NCI-H2029 (cell line): ENCODE measurements around the gene SPHK2.
A peak's percentile ranks its signal among the peaks of the same experiment; 100 is the strongest.

Experiments used
- DNase-seq: peaks from one replicate; lab custom pipeline; 2025; lab: John Stamatoyannopoulos, UW

The SPHK2 gene

GRCh38 chr19:48606463-48607358, 12.6 kb upstream of the SPHK2 start, which contains the start of gene SPACA4:
Gene SPACA4 (plus strand): TSS chr19:48606742. CDS start chr19:48606979, 237 bp downstream.
- DNase-seq: no peak

DNA sequence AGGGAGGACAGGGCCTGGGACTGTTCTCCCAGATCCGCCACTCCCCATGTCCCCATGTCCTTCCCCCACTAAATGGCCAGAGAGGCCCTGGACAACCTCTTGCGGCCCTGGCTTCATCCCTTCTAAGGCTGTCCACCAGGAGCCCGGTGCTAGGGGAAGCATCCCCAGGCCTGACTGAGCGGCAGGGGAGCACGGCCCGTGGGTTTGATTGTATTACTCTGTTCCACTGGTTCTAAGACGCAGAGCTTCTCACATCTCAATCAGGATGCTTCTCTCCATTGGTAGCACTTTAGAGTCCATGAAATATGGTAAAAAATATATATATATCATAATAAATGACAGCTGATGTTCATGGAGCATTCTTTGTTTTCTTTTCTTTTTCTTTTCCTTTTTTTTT, 11.9 kb upstream of the SPHK2 start:
- no peak for DNase-seq

DNA sequence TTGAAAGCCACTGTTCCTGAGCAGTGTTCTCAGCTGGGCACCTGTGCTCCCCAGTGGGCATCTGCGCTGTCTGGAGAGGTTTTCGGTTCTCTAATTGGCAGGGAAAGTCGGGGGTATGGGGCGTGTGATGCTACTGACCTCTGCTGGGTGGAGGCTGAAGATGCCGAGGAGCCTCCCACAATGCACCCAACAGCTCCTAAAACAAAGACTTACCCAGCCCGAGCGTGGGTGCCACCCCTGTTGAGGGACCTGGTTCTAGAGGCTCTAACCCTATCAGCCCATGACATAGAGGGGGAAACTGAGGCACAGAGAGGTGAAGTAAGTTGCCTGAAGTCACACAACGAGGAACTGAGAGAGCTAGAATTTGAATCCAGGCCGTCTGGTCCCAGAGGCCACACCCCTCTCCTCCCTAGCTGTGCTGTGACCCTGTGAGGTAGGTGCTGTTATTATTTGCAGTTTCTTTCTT, 10.5 kb upstream of the SPHK2 start:
- peak; percentile 31 for DNase-seq

DNA sequence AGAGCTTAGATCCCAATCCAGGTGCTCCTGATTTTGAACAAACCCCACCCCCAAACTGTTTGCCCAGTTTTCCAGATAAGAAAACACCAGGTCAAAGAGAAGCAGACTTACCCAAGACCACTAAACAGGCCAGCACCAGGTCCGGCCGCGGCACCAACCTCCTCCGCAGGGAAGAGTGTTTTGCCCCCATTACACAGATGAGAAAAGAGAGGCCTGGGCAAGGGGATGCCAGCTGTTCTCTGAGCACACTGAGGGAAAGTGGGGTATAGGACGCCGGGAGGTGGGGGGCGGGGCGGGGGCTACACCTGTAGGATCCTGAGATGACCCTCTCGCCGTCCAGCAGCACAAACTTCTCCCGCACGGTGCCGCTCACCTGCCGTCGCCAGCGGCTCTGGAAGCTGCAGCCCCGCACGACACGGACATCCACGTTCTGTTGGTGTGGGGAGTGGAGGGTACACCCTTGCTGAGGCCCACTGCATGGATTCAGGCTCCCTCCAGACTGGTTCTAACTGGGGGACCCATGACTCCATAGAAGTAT, 9.7 kb upstream of the SPHK2 start:
- DNase-seq: no peak

DNA sequence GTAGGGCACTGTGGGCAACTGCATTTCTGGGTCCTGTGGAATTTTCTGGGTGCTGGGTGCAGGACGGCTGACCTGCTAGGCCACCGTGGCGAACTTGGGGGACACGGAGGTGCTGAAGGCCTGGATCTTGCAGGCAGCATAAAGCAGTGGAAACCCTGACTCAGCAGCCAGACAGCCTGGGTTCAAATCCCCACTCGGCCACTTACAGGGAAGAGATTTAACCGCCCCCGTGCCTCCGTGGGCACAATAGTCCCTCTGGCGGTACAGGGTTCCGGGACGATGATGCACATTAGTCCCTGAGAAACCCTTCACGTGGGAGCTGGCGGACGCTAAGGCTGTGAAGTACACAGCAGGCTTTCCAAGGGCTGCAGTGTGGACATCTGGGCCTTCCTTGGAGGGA, 7.4 kb upstream of the SPHK2 start:
- no peak for DNase-seq

DNA sequence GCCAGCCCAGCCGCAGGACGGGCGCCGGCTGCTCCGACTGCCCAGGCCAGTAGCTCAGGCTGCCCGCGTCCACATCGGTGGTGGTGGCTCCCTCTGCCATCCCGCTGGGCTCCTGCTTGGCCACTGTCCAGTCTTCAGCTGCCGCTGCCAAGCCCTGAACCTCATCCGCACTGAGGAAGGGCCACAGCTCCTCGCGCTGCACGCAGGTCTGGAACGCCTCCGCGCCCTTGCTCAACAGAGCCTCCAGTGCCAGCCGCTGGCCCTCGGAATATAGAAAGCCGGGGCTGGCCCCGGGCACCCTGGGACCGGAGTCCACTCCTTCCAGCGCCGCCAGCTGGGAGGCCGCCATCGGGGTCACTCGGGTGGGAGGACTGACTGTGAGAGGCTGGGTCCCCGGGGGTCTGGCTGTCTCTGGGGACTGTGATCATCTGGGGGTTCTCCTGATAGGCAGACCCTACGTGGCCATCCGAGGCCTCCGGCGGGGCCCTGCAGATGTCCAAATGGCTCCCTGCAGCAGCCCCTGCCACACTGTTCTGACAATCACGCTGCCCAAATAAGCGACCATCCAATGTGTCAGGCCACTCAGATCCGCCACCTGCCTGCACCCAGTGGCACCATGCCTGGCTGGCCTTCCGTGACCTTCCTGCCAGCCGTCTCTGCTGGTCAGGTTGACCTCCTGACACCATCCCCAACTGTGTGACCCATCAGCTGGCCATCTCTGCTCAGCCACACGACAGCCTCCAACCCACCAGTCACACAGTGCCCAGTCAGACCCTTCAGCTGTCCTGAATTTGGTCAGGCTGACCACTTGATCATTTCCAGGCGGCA, 6.1 kb upstream of the SPHK2 start:
- no peak for DNase-seq

DNA sequence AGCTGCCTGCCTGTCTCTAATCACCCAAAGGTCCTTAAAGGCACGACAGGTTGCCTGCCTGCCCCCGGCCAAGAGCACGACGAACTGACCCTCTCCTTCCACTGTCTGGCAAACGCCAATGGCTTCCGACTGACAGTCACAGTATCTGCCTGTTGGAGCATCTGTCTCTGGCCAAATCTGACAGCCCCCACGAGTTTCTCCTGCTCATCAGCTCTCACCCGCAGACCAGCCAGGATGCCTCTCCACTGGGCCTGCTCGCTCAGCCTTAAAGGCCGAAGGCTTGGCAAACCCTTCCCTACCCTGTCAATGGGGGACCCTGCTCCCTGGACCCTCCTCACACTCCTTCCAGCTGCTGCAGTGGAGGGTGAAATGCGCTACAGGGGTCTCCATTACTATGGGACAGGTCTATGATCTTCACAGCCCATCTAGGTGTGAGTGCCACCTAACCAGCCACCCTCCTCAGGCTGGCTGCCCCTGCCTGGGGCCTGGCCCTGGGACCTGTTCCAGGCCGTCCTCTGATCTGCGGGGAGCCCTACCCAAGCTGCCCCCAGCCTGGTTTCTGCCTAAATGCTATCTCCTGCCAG, 5.4 kb upstream of the SPHK2 start:
- DNase-seq: no peak

GRCh38 chr19:48614436-48615230, 4.7 kb upstream of the SPHK2 start, which contains the start of gene FAM83E:
Gene FAM83E (minus strand): TSS chr19:48615076. CDS start chr19:48613372, 1,704 bp downstream.
- DNase-seq: peak; percentile 88

- DNase-seq: no peak
These were observed 3.9 kb upstream of the SPHK2 start for GRCh38 chr19:48615231-48616040.

- DNase-seq: no peak
These were observed 3.3 kb upstream of the SPHK2 start for GRCh38 chr19:48616041-48616436.

DNA sequence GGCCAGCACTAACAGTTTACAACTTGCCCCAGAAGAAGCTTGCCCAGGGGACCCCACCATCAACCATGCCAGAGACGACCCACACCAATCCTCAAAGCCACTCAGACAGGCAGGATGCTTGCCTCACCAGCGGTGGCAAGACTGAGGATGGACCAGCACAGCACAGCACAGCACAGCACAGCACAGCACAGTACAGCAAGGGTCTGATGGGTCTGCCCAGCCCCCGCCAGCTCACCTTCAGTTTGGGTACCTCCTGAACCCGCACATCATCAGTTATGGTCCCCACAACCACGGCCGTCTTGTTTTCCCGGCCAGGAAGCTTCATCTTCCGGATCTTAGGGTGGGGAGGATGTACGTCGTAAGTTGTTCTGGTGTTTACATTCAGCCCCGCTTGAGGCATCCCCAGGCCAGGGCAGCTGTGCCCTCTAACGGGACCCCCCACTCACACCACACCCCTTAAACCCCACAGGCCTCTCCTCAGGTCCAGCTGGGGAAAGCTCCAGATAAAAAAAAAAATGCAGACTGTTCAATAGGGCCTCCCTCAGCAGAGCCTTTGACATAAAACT, 2.7 kb upstream of the SPHK2 start:
- DNase-seq: no peak

- DNase-seq: no peak
These were observed 2.0 kb upstream of the SPHK2 start for GRCh38 chr19:48617146-48617937.

GRCh38 chr19:48618278-48618915, 909 bp upstream of the SPHK2 start:
- no peak for DNase-seq

DNA sequence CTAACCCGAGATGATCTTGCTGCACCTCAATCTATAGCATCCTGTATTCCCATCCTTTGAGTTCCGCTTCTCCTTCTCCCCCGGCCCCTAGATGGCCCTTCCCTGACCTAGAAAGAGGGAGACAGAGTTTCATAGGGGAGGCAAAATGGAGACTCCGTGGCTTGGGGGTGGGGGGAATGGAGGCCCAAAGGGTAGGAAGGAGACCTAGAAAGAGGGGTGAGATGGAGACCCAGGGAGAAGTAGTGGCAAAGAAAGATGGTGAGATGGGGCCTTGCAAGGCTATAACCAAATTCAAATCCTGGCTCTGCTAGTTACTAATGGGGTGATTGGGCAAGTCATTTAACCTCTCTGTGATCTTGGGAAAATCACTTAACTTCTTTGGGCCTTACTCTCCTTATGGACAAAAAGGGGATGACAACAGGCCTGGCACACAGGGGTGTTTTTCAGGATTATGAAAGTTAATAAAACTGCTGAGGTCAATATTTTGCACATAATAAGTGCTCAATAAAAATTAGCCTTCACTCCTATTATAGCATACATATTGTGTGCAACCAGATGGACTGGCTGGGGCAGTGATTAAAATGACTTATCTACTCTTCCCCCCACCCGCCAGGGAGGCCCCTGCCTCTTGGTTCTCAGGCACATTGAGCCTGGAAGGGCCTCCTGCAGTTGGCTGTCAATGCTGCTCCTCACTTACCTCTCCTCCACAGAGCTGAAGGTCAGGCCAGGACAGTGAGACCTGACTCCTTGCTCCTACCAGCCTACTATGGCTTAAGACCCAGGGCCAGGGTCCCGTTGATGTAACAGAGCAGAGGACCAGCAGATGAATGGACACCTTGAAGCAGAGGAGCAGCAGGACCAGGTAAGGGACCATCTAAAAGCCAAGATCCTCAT, 633 bp downstream of the SPHK2 start:
- no peak for DNase-seq

GRCh38 chr19:48623556-48624066, 4.3 kb downstream of the SPHK2 start:
- DNase-seq: no peak

- DNase-seq: peak; percentile 97
These were observed 4.8 kb downstream of the SPHK2 start for GRCh38 chr19:48624067-48624594.
